ENCODE results near the gene MED27. TPM values are rescaled to one million over a fixed set of nuclear protein-coding genes. Genes with fewer than 3 reads are reported as not detected.

The MED27 gene
- total RNA-seq, 3 donors from 2014 or later = 13.0 to 16.3 (median 14.4) TPM

DNA sequence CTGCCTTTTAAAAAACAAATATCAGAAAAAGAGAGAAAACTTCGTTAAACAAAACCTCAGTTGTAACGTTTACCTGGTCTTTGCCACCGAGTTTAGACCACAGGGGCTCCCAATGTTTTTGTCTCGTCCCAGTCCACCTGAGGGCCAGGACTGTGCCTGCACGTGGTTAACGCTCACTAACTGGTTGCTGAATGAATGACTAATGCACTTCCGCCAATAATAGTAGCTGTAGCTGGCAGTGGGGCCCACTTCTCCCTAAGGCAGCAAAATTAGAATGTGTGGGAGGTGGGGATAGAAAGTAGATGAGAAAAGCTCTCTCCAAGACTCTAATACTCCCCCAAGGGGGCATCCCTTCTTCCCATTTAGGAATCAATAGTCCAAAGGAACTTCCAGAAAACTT is 29.1 kb upstream of the MED27 start:
- no peak for DNase-seq
- no peaks in the 10 kb centered on the region for H3K36me3 ChIP-seq (ENCODE audit: low read depth)
- TF ChIP-seq, protein P1, sequence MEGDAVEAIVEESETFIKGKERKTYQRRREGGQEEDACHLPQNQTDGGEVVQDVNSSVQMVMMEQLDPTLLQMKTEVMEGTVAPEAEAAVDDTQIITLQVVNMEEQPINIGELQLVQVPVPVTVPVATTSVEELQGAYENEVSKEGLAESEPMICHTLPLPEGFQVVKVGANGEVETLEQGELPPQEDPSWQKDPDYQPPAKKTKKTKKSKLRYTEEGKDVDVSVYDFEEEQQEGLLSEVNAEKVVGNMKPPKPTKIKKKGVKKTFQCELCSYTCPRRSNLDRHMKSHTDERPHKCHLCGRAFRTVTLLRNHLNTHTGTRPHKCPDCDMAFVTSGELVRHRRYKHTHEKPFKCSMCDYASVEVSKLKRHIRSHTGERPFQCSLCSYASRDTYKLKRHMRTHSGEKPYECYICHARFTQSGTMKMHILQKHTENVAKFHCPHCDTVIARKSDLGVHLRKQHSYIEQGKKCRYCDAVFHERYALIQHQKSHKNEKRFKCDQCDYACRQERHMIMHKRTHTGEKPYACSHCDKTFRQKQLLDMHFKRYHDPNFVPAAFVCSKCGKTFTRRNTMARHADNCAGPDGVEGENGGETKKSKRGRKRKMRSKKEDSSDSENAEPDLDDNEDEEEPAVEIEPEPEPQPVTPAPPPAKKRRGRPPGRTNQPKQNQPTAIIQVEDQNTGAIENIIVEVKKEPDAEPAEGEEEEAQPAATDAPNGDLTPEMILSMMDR (IDR thresholded peaks at IDR 0.05) = no peak

DNA sequence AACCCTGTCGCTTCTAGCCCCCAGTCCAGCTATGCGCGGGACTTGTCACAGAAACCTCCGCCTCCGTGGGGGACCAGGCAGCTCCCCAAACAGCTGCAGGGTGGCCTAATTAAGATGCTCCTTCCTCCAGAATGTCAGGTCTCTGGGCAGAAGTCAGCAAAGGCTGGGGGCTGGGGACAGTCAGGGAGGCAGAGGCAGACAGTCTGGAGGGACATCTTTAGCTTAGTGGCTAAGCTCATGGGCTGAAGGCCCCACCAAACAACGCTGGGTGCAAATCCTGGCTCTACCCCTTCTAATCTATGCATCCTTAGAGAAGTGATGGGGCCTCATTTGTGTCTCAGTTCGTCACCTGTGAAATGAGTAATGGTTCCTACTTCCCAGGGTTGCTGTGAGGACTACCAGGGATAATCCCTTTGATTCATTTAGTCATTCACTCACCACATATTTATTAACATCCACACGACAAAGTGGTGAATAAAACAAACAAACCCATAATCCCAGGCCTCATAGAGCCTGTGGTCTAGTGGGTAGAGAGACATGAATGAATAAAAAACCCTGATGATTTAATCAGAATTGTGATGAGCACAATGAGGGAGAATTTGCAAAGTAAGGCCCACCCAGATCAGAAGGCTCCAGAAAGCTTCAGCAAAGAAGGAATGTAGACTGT is 20.2 kb upstream of the MED27 start:
- no peaks in the 10 kb centered on the region for H3K9me3 ChIP-seq
- H3K4me1 ChIP-seq (ENCODE audit: low read depth) = no peaks in the 10 kb centered on the region
- TF ChIP-seq, protein P1 (IDR thresholded peaks at IDR 0.05) = no peak
- H3K4me3 ChIP-seq = no peak overlapping the region
- no peak for DNase-seq
- H3K36me3 ChIP-seq (ENCODE audit: low read depth) = no peaks in the 10 kb centered on the region
- intact Hi-C loops (cut with DNase I, micrococcal nuclease) = no loop called here
- no peak for ATAC-seq

More for the DNA sequence above, 29.1 kb upstream of the MED27 start:
- intact Hi-C loops (cut with DNase I, micrococcal nuclease) = no loop called here
- Histone ChIP-seq H3K9me3 (no peaks in the 10 kb centered on the region), H3K4me3 (no peak overlapping the region), H3K4me1 (ENCODE audit: low read depth) (no peaks in the 10 kb centered on the region)
- ATAC-seq = no peak

DNA sequence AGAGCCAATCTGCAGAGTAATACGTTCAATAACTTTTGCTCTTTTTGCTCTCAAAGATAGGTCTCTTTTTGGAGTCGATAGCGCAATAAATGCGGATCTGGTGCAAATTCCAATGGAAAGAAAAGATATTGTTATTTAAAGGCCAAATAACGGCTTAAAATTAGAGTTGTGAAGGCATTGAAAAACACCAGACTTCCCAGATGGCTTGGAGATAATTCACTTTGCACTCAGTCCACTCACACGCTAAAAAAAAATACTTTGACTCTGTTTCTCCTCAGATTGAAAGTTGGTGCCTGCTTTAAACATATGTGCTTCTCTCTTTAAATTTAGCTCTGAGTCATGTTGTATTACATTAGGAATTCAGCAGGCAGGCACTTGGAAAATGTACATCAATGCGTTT is 19.5 kb upstream of the MED27 start:
- ATAC-seq (no peak), DNase-seq (no peak)

DNA sequence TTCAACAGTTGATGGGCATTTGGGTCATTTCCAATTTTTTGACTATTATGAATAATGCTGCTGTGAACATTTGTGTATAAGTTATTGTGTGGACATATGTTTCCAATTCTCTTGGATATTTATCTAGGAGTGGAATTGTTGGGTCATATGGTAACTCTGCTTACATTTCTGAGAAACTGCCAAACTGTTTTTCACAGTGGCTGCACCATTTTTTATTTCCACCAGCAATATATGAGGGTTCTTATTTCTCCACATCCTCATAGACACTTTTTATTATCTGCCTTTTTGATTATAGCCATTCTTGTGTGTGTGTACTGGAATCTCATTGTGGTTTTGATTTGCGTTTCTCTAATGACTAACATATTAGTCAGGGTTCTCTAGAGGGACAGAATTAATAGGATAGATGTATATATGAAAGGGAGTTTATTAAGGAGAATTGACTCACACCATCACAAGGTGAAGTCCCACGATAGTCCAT is 14.7 kb upstream of the MED27 start:
- intact Hi-C loops (cut with DNase I, micrococcal nuclease) = no loop called here
- ATAC-seq = no peak
- Histone ChIP-seq H3K4me1 (ENCODE audit: low read depth) (no peaks in the 10 kb centered on the region), H3K9me3 (no peaks in the 10 kb centered on the region), H3K36me3 (ENCODE audit: low read depth) (no peaks in the 10 kb centered on the region), H3K4me3 (no peak overlapping the region)
- TF ChIP-seq, protein P1 (IDR thresholded peaks at IDR 0.05) = no peak
- no peak for DNase-seq

More for the DNA sequence above, 19.5 kb upstream of the MED27 start:
- no peaks in the 10 kb centered on the region for H3K9me3 ChIP-seq
- no peaks in the 10 kb centered on the region for H3K4me1 ChIP-seq (ENCODE audit: low read depth)
- intact Hi-C loops (cut with DNase I, micrococcal nuclease) = no loop called here
- no peaks in the 10 kb centered on the region for H3K36me3 ChIP-seq (ENCODE audit: low read depth)
- no peak overlapping the region for H3K4me3 ChIP-seq
- TF ChIP-seq, protein P1 (IDR thresholded peaks at IDR 0.05) = no peak

DNA sequence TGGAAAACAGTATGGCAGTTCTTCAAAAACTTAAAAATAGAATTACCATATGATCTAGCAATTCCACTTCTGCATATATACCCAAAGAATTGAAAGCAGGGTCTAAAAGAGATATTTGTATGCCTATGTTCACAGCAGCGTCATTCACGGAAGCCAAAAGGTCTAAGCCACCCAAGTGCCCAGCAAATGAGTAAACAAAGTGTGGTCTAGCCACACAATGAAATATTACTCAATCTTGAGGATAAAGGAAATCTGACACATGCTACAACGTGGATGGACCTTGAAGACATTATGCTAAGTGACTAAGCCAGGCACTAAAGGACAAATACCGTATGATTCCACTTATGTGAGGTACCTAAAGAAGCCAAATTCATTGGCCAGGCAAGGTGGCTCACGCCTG is 11.1 kb upstream of the MED27 start:
- Histone ChIP-seq H3K9me3 (no peaks in the 10 kb centered on the region), H3K4me1 (ENCODE audit: low read depth) (no peaks in the 10 kb centered on the region), H3K36me3 (ENCODE audit: low read depth) (no peaks in the 10 kb centered on the region), H3K4me3 (no peak overlapping the region)
- ATAC-seq (no peak), DNase-seq (no peak)
- intact Hi-C loops (cut with DNase I, micrococcal nuclease) = no loop called here
- TF ChIP-seq, protein P1 (IDR thresholded peaks at IDR 0.05) = no peak

Measured in mucosa of descending colon (tissue), 3 donors.